HepG2 (cell line): ENCODE measurements around the gene PSRC1. TPM values are rescaled to one million over a fixed set of nuclear protein-coding genes. Genes with fewer than 3 reads are reported as not detected.
A peak's percentile ranks its signal among the peaks of the same experiment; 100 is the strongest.

Experiments used
- ATF7-NPFF ChIP-seq: sonication (generic); formaldehyde crosslinking; IDR thresholded peaks from 2 replicates; pipeline ENCODE4 v1.8.1; 2023; ENCODE audit warnings: mild to moderate bottlenecking, low read depth, missing genetic modification reagents, moderate library complexity
- TIGD3 ChIP-seq: sonication (generic); formaldehyde crosslinking; IDR thresholded peaks from 2 replicates; pipeline ENCODE4 v1.5.1; 2020; ENCODE audit warnings: mild to moderate bottlenecking, missing genetic modification reagents, borderline replicate concordance
- ZBTB46 ChIP-seq: sonication (generic); formaldehyde crosslinking; IDR thresholded peaks from 2 replicates; pipeline ENCODE4 v1.4.0; 2020; ENCODE audit warnings: mild to moderate bottlenecking, missing genetic modification reagents, borderline replicate concordance
- ZNF501 ChIP-seq: sonication (generic); formaldehyde crosslinking; IDR thresholded peaks from 2 replicates; pipeline ENCODE4 v1.5.1; 2020; ENCODE audit warnings: mild to moderate bottlenecking, moderate library complexity, missing genetic modification reagents
- ZNF574 ChIP-seq: sonication (generic); formaldehyde crosslinking; IDR thresholded peaks from 2 replicates; pipeline ENCODE4 v1.4.0; 2020; ENCODE audit warnings: missing genetic modification reagents
- ZNF614 ChIP-seq: IDR thresholded peaks from 2 replicates; pipeline ENCODE4 v1.6.1; 2018; ENCODE audit warnings: missing biosample characterization, missing genetic modification reagents, inconsistent platforms, borderline replicate concordance
- ZNF724P ChIP-seq: sonication (generic); formaldehyde crosslinking; IDR thresholded peaks from 2 replicates; pipeline ENCODE4 v1.8.0; 2022; ENCODE audit warnings: missing genetic modification reagents, borderline replicate concordance
- polyA plus RNA-seq, 8 experiments: library from polyadenylated mRNA; depleted of rRNA in 3 of 8; stranded (reverse) in 7 of 8; unstranded in 1 of 8; fragments of >200 nt; fragmentation: Illumina TruSeq in 4 of 8; extraction: Trizol in 4 of 8; gene quantifications; 2 replicates each; pipeline versions ENCODE4 v1.2.1 to v1.2.3, GENCODE V29; 2011 to 2016; ENCODE audit warnings: low read depth in 4 of 8, missing spikeins in 1 of 8, mixed read lengths in 1 of 8; ENCODE audit not compliant: insufficient read depth in 1 of 8
- total RNA-seq, 5 experiments: library from RNA; depleted of rRNA; stranded (reverse); fragments of >200 nt; fragmentation: Illumina TruSeq; extraction: Trizol; gene quantifications; 2 replicates each; pipeline ENCODE4 v1.2.3, GENCODE V29; 2016; ENCODE audit warnings: low read depth in 1 of 5
- TF ChIP-seq, protein P1 (sequence below): sonication (generic); formaldehyde crosslinking; IDR thresholded peaks from 2 replicates; pipeline ENCODE4 v1.4.0; 2020; ENCODE audit warnings: mild to moderate bottlenecking, missing genetic modification reagents

PSRC1 gene
- total and polyA plus RNA-seq, 2 of the 13 experiments (the other 11 are each of a cell fraction or from before 2014, with no cell fraction given): 28.6 to 30.3 TPM

- TF ChIP-seq ZNF614 (0 out of 2 replicates have a peak, but pooled peaks have one; percentile 45), ZNF724P (CRISPR knock-in tag) (0 out of 2 replicates have a peak, but pooled peaks have one; percentile 32), TIGD3 (CRISPR knock-in tag) (no peak), ZNF574 (CRISPR knock-in tag) (no peak), ZNF501 (0 out of 2 replicates have a peak, but pooled peaks have one; percentile 18), ZBTB46 (no peak), ATF7-NPFF (CRISPR knock-in tag) (no peak)
- TF ChIP-seq, protein P1, sequence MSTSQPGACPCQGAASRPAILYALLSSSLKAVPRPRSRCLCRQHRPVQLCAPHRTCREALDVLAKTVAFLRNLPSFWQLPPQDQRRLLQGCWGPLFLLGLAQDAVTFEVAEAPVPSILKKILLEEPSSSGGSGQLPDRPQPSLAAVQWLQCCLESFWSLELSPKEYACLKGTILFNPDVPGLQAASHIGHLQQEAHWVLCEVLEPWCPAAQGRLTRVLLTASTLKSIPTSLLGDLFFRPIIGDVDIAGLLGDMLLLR (CRISPR knock-in tag): no peak
Observed at GRCh38 chr1:109239409-109240068, 43.4 kb downstream of the PSRC1 start (continued).
